IgD-negative memory B cell (primary cell): Measurements from ENCODE around the gene CLDN6. TPM values are rescaled to one million over a fixed set of nuclear protein-coding genes. Genes with fewer than 3 reads are reported as not detected.

Experiments
- H3K27ac Mint-ChIP-seq, 3 donors: one replicate each; pipeline ENCODE4 v1.8.0; 2020 to 2022; ENCODE audit warnings: mild to moderate bottlenecking in 3 of 3, mixed read lengths in 3 of 3, moderate library complexity in 1 of 3
- H3K27me3 Mint-ChIP-seq: one replicate; pipeline ENCODE4 v1.8.0; 2021; ENCODE audit warnings: mixed read lengths
- H3K36me3 Mint-ChIP-seq: one replicate; pipeline ENCODE4 v1.8.0; 2020; ENCODE audit warnings: mild to moderate bottlenecking, mixed read lengths
- H3K4me1 Mint-ChIP-seq, 3 donors: one replicate each; pipeline ENCODE4 v1.8.0; 2020 to 2022; ENCODE audit warnings: mixed read lengths in 3 of 3, mild to moderate bottlenecking in 1 of 3
- H3K4me3 Mint-ChIP-seq, 4 donors: one replicate each; pipeline ENCODE4 v1.8.0; 2020 to 2022; ENCODE audit warnings: mild to moderate bottlenecking in 4 of 4, mixed read lengths in 4 of 4, moderate library complexity in 3 of 4
- H3K9me3 Mint-ChIP-seq, 3 donors: one replicate each; pipeline ENCODE4 v1.8.0; 2020 to 2021; ENCODE audit warnings: mixed read lengths in 3 of 3, mild to moderate bottlenecking in 1 of 3
- polyA plus RNA-seq: library from polyadenylated mRNA; unstranded; fragments of 300-500 nt; fragmentation: Illumina TruSeq; gene quantifications from one replicate; pipeline ENCODE4 v1.2.3, GENCODE V29; 2021

Gene CLDN6
- polyA plus RNA-seq, 1 donor from 2014 or later, result not detected

GRCh38 chr16:3015865-3016521, 2.0 kb downstream of the CLDN6 start:
- H3K4me1 Mint-ChIP-seq, result peaks cover 0 to 4% (median 2%) of the 10 kb centered on the region in 3 donors
- peak overlapping the region in 1 of 3 donors; percentile 31 for H3K27ac Mint-ChIP-seq

GRCh38 chr16:3014971-3015370, 3.0 kb downstream of the CLDN6 start:
- Mint-ChIP-seq H3K27ac (no peak overlapping the region), H3K4me3 (peak overlapping the region in 1 of 4 donors; percentile 20), H3K36me3 (no peaks in the 10 kb centered on the region), H3K9me3 (no peaks in the 10 kb centered on the region), H3K4me1 (peaks cover 0 to 3% (median 0%) of the 10 kb centered on the region in 3 donors), H3K27me3 (peaks cover 16% of the 10 kb centered on the region)

More at GRCh38 chr16:3015865-3016521, 2.0 kb downstream of the CLDN6 start:
- H3K36me3 Mint-ChIP-seq, result no peaks in the 10 kb centered on the region
- peaks cover 16% of the 10 kb centered on the region for H3K27me3 Mint-ChIP-seq
- H3K9me3 Mint-ChIP-seq, result no peaks in the 10 kb centered on the region
- H3K4me3 Mint-ChIP-seq, result peak overlapping the region in 1 of 4 donors; percentile 14

- peaks cover 0 to 1% (median 0%) of the 10 kb centered on the region in 3 donors for H3K4me1 Mint-ChIP-seq
- no peaks in the 10 kb centered on the region for H3K36me3 Mint-ChIP-seq
- no peak overlapping the region for H3K4me3 Mint-ChIP-seq
- H3K9me3 Mint-ChIP-seq, result no peaks in the 10 kb centered on the region
- peaks cover 16% of the 10 kb centered on the region for H3K27me3 Mint-ChIP-seq
- H3K27ac Mint-ChIP-seq, result no peak overlapping the region
Measured at GRCh38 chr16:3013998-3014690, 3.8 kb downstream of the CLDN6 start.

GRCh38 chr16:3013491-3013951, 4.5 kb downstream of the CLDN6 start:
- Mint-ChIP-seq H3K4me1 (peaks cover 0 to 3% (median 0%) of the 10 kb centered on the region in 3 donors), H3K27me3 (peaks cover 16% of the 10 kb centered on the region), H3K4me3 (no peak overlapping the region), H3K27ac (no peak overlapping the region), H3K9me3 (no peaks in the 10 kb centered on the region), H3K36me3 (no peaks in the 10 kb centered on the region)

DNA sequence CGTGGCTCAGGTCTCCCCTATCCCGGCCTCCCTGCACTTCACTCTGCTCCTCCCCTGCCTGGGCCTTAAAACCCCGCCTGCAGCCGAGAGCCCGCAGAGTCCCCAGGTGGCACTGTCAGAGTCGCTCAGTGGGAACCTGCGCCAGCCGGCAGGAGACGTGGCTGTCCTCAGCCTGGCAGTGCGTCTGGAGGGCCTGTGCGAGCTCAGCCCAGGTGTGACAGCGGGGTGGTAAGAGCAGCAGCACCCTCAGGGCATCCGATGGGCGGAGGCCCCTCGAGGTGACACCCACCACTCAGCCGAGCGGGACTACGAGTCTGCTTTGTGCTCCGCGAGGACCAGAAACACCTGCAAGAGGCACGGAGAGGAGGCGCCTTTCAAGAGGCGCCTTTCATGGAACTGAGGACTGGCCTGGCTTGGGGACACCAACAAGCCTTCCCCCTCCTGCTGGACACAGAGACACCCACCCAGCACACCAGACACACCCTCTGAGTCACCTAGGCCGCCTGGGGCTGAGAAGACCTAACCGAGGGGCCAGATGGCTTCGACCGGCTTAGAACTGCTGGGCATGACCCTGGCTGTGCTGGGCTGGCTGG, 5.1 kb downstream of the CLDN6 start, which contains the start of gene CLDN9:
Gene CLDN9, plus strand, starts transcription at position 96 of the 593 bp plus-strand sequence. Its CDS starts 440 bp downstream, at position 536.
- peak within 1 kb of the TSS in 1 of 4 donors; percentile 70 for H3K4me3 Mint-ChIP-seq

GRCh38 chr16:3012246-3012645, 5.7 kb downstream of the CLDN6 start:
- H3K4me1 Mint-ChIP-seq, result peaks cover 8 to 12% (median 8%) of the 10 kb centered on the region in 3 donors
- no peaks in the 10 kb centered on the region for H3K9me3 Mint-ChIP-seq
- H3K27ac Mint-ChIP-seq, result no peak overlapping the region
- H3K27me3 Mint-ChIP-seq, result peaks cover 26% of the 10 kb centered on the region
- no peak overlapping the region for H3K4me3 Mint-ChIP-seq
- H3K36me3 Mint-ChIP-seq, result no peaks in the 10 kb centered on the region

More for the DNA sequence above, 5.1 kb downstream of the CLDN6 start, which contains the start of gene CLDN9:
- Mint-ChIP-seq H3K27ac (no peak within 1 kb of the TSS), H3K4me1 (peaks cover 3 to 8% (median 4%) of the 10 kb centered on the region in 3 donors), H3K9me3 (no peaks in the 10 kb centered on the region), H3K36me3 (no peaks in the 10 kb centered on the region), H3K27me3 (peaks cover 21% of the 10 kb centered on the region)

- Mint-ChIP-seq H3K9me3 (no peaks in the 10 kb centered on the region), H3K4me1 (peaks cover 15 to 18% (median 15%) of the 10 kb centered on the region in 3 donors), H3K36me3 (no peaks in the 10 kb centered on the region), H3K27me3 (peaks cover 28% of the 10 kb centered on the region), H3K4me3 (no peak overlapping the region), H3K27ac (no peak overlapping the region)
Measured at GRCh38 chr16:3010510-3010909, 7.5 kb downstream of the CLDN6 start.

DNA sequence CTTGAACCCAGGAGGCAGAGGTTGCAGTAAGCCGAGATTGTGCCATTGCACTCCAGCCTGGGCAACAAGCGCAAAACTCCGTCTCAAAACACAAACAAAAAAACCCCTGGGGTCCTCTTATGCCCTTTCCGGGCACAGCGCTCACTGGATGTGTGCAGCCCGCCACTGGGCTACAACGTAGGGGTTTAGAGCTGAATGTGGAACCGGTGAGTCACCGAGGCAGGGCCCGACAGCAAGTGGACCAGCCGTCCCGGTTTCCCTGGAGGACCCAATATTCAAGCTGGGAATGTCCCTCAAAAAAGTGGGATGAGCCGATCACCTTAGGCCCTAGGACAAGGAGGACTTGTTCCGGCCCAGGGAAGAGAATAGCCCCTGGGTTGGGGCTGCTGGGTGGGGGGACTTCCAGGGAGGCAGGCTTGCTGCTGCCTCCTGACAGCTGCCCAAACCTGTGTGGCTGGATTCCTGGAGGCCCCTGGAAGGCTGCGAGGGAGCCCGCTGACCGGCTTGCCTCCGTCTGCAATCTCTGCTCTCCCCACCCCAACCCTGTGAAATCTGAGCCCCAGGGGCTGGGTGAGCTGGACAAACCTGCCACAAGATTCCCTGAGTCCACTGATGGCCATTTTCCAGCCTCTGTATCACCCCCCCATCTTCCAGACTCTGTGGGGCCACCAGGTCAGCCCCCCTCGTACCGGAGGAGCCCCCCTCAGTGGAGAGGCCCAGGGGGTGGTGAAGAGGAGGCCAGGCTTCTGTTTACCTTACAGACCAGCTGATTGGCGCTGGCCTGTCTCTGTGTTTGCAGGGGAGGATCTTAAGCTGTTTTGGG, 8.2 kb downstream of the CLDN6 start:
- no peaks in the 10 kb centered on the region for H3K9me3 Mint-ChIP-seq
- peaks cover 15 to 18% (median 15%) of the 10 kb centered on the region in 3 donors for H3K4me1 Mint-ChIP-seq
- no peak overlapping the region for H3K4me3 Mint-ChIP-seq
- H3K27ac Mint-ChIP-seq, result no peak overlapping the region
- no peaks in the 10 kb centered on the region for H3K36me3 Mint-ChIP-seq
- H3K27me3 Mint-ChIP-seq, result peaks cover 33% of the 10 kb centered on the region

DNA sequence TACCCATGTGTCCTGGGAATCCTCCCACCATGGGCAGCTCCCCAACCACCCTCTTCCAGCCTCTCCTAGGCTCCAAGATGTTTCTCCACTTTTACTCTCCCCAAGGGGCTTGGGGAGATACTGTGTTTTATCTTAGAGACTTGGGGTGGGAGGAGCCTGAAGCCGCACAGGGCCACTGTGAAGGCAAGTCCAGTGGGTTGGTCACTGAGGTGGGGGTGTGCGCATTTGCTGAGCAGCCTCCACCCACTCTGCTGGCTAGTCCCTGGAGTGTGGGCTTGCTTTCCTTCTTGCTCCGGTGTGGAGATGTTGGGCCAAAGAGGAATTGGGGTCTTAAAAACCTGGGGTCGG, 9.3 kb downstream of the CLDN6 start:
- H3K36me3 Mint-ChIP-seq, result no peaks in the 10 kb centered on the region

GRCh38 chr16:3007957-3008689, 9.9 kb downstream of the CLDN6 start:
- Mint-ChIP-seq H3K4me3 (peak overlapping the region; percentile 25 to 91 (median 69)), H3K9me3 (no peaks in the 10 kb centered on the region), H3K27ac (peak overlapping the region in 1 of 3 donors; percentile 79), H3K4me1 (peaks cover 15 to 20% (median 20%) of the 10 kb centered on the region in 3 donors), H3K27me3 (peaks cover 33% of the 10 kb centered on the region), H3K36me3 (no peaks in the 10 kb centered on the region)

More for the DNA sequence above, 9.3 kb downstream of the CLDN6 start:
- no peak overlapping the region for H3K27ac Mint-ChIP-seq
- peaks cover 33% of the 10 kb centered on the region for H3K27me3 Mint-ChIP-seq
- no peaks in the 10 kb centered on the region for H3K9me3 Mint-ChIP-seq
- H3K4me1 Mint-ChIP-seq, result peaks cover 15 to 19% (median 18%) of the 10 kb centered on the region in 3 donors
- H3K4me3 Mint-ChIP-seq, result peak overlapping the region in 1 of 4 donors; percentile 40

DNA sequence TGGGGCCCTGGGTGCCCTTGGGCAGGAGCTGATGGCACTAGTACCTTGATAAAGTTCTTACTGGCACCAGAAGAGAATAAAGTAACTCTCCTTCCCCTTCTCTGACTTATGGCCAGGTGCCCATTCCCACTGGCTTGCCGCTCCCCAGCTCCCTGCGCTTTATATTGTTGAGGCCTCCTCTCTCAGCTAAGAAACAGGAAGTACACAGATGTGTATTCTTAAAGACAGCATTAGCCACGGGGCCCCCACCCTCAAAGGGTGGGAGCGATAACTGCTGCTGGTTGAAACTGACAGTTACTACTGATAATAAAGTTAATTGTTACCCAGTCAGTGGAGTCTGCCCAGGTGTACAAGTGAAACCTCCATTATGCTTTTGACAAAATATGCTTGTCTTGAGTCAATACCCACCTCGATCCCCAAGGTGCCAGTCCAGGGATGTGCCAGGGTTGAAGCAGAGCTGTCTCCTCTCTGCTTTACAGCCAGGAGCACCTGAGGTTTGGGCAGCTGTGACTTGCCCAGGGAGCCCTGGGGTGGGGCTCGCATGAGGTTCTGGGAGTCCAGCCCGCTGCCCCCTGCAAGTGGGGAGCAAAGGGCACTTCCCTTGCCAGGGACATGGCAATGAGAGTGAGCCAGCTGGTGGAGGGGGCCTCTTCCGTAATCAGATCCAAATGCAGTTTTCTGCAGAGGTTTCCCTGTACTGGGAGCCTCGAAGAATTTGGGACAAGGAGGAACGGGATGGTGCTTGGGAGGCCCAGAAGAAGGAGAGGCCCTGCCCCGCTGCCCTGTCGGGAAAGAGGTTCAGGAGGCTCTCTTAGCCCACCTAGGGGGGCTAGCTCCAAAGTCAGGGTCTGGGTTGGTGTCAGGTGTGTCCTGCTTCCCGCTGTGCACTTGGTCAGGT, 10.7 kb downstream of the CLDN6 start:
- Mint-ChIP-seq H3K27ac (peak overlapping the region in 1 of 3 donors; percentile 83), H3K9me3 (no peaks in the 10 kb centered on the region), H3K4me3 (peak overlapping the region; percentile 25 to 91 (median 84)), H3K4me1 (peaks cover 15 to 22% (median 20%) of the 10 kb centered on the region in 3 donors), H3K36me3 (no peaks in the 10 kb centered on the region), H3K27me3 (peaks cover 28% of the 10 kb centered on the region)

- Mint-ChIP-seq H3K4me3 (peak overlapping the region in 3 of 4 donors; percentile 74 to 87 (median 76)), H3K4me1 (peaks cover 15 to 22% (median 20%) of the 10 kb centered on the region in 3 donors), H3K36me3 (peaks cover 2% of the 10 kb centered on the region), H3K27ac (peak overlapping the region in 1 of 3 donors; percentile 57), H3K27me3 (peaks cover 25% of the 10 kb centered on the region), H3K9me3 (no peaks in the 10 kb centered on the region)
Measured at GRCh38 chr16:3004781-3005284, 13.2 kb downstream of the CLDN6 start.

DNA sequence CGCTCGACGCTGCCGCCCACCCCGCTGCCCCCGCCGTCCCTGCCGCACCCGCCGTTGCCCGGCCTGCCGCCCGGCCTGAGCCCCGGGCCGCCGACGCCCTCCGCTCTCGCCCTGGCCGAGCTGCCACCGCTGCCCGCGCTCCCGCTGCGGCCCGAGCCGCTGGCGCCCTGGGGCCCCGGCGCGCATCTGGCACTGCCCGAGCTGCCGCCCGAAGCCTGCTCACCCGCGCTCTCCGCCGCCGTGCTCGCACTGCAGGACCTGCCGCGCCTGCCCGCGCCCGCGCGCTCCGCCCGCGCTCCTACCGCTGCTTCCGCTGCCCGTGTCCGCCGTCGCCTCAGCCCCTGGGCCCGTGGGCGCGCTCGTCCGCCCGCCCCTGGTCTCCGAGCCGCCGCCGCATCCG, 13.7 kb downstream of the CLDN6 start:
- peaks cover 2% of the 10 kb centered on the region for H3K36me3 Mint-ChIP-seq
- H3K4me3 Mint-ChIP-seq, result no peak overlapping the region
- peaks cover 26% of the 10 kb centered on the region for H3K27me3 Mint-ChIP-seq
- H3K4me1 Mint-ChIP-seq, result peaks cover 15 to 22% (median 20%) of the 10 kb centered on the region in 3 donors
- no peaks in the 10 kb centered on the region for H3K9me3 Mint-ChIP-seq
- H3K27ac Mint-ChIP-seq, result no peak overlapping the region
